ENCODE results near the gene PLB1. TPM values are rescaled to one million over a fixed set of nuclear protein-coding genes. Genes with fewer than 3 reads are reported as not detected.

PLB1 gene
- total RNA-seq, 1 donor from 2014 or later: 0.20 TPM

- DNase-seq (ENCODE audit: low read depth in 2 of 2): no peak
These were observed 9.5 kb downstream of the PLB1 start for GRCh38 chr2:28505361-28505760.

DNA sequence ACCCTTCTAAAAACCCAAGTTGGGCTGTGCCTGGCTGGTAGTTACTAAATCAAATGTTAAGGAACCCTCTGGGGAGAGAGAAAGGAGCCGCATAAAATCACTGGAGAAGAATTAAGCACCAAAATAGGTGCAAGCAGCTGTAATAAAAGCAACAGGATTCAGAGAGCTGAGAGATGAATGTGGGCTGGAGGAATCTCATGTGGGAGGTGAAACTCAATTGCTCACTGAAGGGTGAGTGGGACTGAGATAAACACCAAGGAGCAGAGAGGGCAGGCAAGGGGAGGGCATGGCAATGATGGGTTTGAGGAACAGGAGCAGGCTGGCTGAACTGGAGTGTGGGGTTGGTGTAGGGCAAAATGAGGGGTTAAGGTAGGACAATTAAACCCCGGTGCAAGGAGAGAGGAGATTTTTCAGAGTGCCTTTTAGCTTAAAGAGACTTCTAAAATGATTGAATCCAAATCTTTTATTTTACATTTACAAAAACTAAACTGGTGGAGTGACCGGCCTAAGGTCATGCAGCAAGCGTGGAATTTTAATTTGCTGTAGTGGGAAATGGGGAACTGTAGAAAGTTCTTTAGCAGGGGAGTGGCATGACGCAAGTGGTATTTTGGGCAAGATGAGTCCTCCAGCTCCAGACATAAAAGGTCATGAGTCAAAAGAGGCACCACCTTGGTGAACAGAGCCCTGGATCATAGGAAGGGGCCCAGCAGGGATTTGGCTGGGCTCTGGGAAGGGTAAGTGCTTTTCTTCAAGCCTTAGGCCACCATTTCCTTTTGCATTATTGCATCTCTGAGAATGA lies 10.5 kb downstream of the PLB1 start:
- DNase-seq (ENCODE audit: low read depth in 2 of 2): no peak

- no peak for DNase-seq (ENCODE audit: low read depth in 2 of 2)
These were observed 12.2 kb downstream of the PLB1 start for GRCh38 chr2:28507796-28508764.

DNA sequence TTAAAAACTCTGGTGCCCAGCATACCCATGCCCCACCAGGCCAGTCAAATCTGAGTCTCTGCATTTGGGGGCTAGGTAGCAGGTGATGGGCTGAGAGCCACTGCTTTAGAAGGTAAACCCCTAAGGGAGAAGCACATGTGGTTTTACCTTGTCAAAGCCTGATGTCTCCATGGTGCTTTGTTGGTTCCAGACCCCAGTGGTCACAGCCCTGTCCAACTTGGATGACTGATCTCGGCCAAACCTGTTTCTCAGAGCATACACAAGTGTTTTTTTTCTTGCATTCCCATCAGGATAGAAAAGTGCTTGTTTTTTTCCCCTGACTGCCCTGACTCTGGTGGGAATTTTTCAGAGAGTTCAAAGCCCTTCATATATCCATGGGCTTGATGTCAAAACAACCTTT lies 13.5 kb downstream of the PLB1 start:
- DNase-seq (ENCODE audit: low read depth in 2 of 2): no peak

GRCh38 chr2:28510184-28510583 lies 14.3 kb downstream of the PLB1 start:
- DNase-seq (ENCODE audit: low read depth in 2 of 2): no peak

DNA sequence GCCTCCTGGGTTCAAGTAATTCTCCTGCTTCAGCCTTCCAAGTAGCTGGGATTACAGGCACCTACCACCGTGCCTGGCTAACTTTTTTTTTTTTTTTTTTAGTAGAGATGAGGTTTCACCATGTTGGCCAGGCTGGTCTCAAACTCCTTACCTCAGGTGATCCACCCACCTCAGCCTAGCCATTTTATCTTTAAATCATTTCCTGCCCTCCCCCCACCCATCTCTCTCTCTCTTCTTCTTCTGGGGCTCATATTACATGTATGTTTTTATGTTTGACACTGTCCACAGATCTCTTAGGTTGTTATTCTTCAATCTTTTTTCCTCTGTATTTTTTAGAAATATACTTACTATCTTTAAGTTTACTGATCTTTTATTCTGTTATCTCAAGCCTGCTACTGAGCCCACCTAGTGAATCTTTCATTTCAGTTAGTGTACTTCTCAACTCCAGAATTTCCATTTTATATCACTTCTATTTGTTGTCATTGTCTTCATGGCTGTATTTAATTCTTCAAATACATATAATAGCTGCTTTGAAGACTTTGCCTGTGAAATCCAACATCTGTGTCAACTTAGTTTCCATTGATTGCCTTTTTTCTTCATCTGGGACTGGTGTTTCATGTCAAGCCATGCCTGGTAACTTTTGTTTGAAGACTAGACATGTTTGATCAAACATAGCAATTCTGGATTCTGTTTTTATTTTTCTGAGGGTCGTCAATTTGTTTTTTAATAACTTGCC lies 16.2 kb downstream of the PLB1 start:
- DNase-seq (ENCODE audit: low read depth in 2 of 2): no peak

GRCh38 chr2:28512607-28512965 lies 16.7 kb downstream of the PLB1 start:
- no peak for DNase-seq (ENCODE audit: low read depth in 2 of 2)

- DNase-seq (ENCODE audit: low read depth in 2 of 2): no peak
These were observed 17.2 kb downstream of the PLB1 start for GRCh38 chr2:28513097-28513496.

- DNase-seq (ENCODE audit: low read depth in 2 of 2): no peak
These were observed 19.4 kb downstream of the PLB1 start for GRCh38 chr2:28515176-28515751.

DNA sequence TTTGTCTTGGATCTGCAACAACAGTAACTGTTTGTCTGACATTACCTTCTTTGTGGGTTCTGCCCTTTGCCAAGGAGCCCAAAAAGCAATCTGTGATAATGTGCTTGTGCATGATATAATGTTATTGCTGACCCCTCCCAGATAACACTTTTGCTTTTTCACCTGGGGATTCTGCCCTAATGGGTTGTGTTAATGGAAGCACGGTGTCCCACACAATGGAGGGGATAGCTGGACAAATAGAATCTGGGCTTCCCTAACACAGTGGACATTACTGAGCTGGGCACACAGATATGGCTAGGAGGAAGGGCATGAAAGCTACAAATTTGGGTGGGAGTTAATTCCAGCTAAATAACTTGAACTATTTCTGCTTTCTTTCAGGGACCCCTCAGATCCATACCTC lies 20.6 kb downstream of the PLB1 start:
- DNase-seq (ENCODE audit: low read depth in 2 of 2): no peak

GRCh38 chr2:28516950-28517349 lies 21.1 kb downstream of the PLB1 start:
- no peak for DNase-seq (ENCODE audit: low read depth in 2 of 2)

DNA sequence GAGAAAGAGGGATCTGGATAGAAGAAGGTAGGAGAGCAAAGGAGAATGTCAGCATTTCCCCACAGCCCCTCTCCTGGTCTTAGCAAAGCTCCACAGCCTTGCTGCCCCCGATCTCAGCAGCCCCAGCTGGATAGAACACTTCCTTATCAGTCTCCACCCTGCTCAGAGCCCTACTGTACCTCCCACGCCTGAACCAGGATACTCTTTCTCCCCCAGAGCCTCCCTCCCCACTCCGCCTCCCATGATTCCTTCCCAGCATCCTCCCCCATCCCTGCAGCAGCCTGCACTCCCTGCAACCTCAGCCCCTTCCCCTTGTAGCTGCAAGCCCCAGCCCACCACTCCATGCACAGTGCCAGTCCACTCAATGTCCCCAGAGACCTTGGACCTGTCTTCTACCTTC lies 25.8 kb downstream of the PLB1 start:
- no peak for DNase-seq (ENCODE audit: low read depth in 2 of 2)

GRCh38 chr2:28522481-28522880 lies 26.6 kb downstream of the PLB1 start:
- no peak for DNase-seq (ENCODE audit: low read depth in 2 of 2)

- DNase-seq (ENCODE audit: low read depth in 2 of 2): no peak
These were observed 28.0 kb downstream of the PLB1 start for GRCh38 chr2:28523902-28524301.

DNA sequence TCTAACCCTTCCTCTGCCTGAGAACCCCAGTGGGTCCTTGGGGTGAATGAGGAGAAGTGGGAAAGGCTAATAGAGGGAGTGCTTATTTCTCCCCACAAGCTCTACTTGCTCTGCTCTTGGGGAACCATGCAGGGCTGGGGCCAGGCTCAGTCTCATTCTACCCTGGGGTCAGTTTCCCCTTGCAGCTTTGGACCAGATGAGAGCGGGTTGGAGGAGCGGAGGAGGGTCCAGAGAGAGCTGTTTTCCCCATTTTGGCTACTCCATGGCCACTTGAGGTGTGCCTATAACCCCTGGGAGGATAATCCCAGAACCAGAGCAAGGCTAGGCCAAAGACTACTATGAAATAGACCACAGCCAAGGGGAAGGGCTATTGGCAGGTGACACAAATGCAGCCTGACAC lies 29.6 kb downstream of the PLB1 start:
- DNase-seq (ENCODE audit: low read depth in 2 of 2): no peak

DNA sequence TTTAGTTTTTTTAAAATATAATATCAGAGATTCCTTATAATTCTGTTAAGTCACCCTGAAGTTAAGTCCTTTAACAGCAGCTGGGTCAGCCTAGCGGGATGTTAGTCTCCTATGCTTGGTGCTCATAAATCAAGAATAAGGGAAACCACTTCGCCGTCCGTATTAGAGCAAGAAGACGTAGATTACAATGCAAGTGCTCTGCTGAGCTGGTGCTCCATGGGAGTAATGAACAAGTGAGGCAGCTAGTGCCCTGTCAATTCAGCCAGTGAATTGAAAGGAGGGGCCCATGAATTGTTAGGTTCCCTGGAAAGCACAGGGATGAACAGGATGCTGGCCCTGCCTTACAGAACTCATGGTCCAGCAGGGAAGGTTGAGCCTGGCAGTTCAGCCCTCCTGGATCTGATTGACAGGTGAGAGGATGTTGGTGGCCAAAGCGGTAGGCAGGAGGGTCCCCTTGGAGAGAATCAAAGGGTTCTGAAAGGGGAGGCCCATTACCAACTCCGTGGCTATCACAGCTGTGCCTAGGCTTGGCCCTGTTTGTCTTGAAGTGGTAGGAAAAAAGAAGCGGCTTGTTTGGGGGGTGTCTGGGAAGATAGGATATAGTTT lies 30.8 kb downstream of the PLB1 start:
- DNase-seq (ENCODE audit: low read depth in 2 of 2): no peak

GRCh38 chr2:28527196-28527595 lies 31.3 kb downstream of the PLB1 start:
- DNase-seq (ENCODE audit: low read depth in 2 of 2): no peak

GRCh38 chr2:28528206-28528605 lies 32.3 kb downstream of the PLB1 start:
- DNase-seq (ENCODE audit: low read depth in 2 of 2): no peak

DNA sequence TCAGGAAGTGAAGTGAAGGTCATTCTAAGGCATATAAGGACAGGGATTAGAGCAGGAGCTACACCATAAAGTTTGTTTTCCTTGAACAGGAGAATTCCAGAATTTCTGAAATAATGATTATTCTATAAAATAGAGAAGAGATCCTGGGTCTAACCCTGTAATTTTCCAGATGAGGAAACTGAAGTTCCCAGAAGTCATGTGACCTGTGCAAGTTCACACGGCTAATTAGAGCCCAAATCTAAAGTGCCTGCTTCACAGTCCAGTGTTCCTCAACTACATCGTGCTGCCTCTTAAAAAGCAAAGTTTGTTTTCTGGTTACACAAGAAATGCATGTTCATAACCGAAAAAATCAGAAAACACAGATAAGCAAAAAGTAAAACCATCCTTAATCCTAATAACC lies 34.9 kb downstream of the PLB1 start:
- DNase-seq (ENCODE audit: low read depth in 2 of 2): no peak

- no peak for DNase-seq (ENCODE audit: low read depth in 2 of 2)
These were observed 36.5 kb downstream of the PLB1 start for GRCh38 chr2:28532399-28532798.

GRCh38 chr2:28533044-28533680 lies 37.3 kb downstream of the PLB1 start:
- DNase-seq (ENCODE audit: low read depth in 2 of 2): no peak
